ENCODE data around the gene TPM1. TPM values are rescaled to one million over a fixed set of nuclear protein-coding genes. Genes with fewer than 3 reads are reported as not detected.

Gene TPM1
- total RNA-seq, 6 experiments from 2014 or later = 1,264 to 1,620 (median 1,342) TPM

DNA sequence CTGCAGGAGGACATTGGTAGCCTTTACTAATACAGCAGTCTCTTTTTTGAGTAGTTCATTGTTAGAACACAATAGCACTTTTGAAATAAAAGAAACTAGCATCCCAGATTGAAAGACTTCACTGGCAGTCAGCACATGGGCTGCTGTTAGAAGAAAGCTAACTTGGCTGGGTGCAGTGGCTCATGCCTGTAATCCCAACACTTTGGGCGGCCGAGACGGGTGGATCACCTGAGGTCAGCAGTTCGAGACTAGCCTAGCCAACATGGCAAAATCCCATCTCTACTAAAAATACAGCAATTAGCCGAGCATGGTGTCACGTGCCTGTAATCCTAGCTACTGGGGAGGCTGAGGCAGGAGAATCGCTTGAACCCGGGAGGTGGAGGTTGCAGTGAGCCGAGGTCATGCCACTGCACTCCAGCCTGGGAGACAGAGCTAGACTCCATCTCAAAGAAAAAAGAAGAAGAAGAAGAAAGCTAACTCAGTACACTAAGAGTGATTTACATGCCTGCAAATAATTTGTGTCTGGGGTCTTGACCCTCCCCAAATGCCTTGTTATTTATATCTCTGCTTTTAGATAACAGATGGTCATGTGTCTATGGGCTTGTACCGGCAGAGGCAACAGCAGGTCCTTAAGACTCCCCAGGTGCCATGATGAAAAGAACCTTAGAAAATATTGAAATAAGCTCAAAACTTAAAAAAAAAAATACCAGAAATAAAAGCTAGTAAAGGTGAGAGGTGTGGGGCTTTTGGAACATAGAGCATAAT, 9.7 kb downstream of the TPM1 start:
- peaks cover 48% of the 10 kb centered on the region for H3K27me3 Mint-ChIP-seq (ENCODE audit: insufficient read depth)

DNA sequence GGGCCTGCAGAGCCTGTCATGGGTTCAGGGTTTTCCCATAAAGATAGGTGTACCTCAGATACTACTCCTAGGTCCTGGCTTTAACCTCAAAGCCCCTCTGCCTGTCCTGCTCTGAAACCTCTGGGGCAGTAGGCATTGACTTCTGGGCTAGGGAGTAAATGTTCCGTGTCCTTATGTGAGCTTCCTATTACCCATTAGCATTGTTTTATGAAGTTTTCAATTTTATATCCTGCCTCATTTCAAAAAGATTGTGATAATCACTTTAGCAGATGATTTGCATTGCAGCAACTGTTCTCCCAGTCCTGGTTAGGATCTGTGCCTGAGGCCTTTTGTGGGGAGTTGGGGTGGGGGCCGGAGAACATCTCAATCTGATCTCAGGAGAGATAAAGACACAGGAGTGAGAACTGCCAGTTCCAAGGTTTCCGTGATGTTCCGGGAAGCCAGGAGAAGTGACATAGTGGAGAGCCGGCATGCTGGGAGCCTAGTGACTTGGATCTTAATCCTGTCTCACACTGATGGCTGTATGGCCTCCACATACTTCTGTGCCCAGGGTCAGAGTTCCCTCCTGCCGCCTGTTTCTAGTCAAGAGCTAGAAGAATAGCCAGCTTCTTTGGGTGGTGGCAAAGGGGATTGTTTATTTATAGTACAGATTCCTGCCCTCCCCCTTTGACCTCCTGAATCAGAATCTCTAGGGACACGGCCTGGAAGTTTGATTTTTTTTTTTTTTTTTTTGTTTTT, 10.6 kb downstream of the TPM1 start:
- no peak for DNase-seq
- TF ChIP-seq, protein P1, sequence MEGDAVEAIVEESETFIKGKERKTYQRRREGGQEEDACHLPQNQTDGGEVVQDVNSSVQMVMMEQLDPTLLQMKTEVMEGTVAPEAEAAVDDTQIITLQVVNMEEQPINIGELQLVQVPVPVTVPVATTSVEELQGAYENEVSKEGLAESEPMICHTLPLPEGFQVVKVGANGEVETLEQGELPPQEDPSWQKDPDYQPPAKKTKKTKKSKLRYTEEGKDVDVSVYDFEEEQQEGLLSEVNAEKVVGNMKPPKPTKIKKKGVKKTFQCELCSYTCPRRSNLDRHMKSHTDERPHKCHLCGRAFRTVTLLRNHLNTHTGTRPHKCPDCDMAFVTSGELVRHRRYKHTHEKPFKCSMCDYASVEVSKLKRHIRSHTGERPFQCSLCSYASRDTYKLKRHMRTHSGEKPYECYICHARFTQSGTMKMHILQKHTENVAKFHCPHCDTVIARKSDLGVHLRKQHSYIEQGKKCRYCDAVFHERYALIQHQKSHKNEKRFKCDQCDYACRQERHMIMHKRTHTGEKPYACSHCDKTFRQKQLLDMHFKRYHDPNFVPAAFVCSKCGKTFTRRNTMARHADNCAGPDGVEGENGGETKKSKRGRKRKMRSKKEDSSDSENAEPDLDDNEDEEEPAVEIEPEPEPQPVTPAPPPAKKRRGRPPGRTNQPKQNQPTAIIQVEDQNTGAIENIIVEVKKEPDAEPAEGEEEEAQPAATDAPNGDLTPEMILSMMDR (IDR thresholded peaks at IDR 0.05) = no peak
- peaks cover 83% of the 10 kb centered on the region for H3K36me3 Mint-ChIP-seq (ENCODE audit: low read depth)
- peak overlapping the region; percentile 92 for H3K27ac Mint-ChIP-seq
- peaks cover 96% of the 10 kb centered on the region for H3K4me1 Mint-ChIP-seq (ENCODE audit: low read depth)
- peak overlapping the region; percentile 92 for H3K4me3 Mint-ChIP-seq
- peaks cover 42% of the 10 kb centered on the region for H3K27me3 Mint-ChIP-seq (ENCODE audit: insufficient read depth)
- H3K9me3 Mint-ChIP-seq = 0 out of 2 replicates have a peak, but pooled peaks cover 8% of the 10 kb centered on the region

More for the DNA sequence above, 9.7 kb downstream of the TPM1 start:
- peak overlapping the region; percentile 92 for H3K27ac Mint-ChIP-seq
- H3K4me1 Mint-ChIP-seq (ENCODE audit: low read depth) = peaks cover 95% of the 10 kb centered on the region
- DNase-seq = no peak
- 0 out of 2 replicates have a peak, but pooled peaks cover 8% of the 10 kb centered on the region for H3K9me3 Mint-ChIP-seq
- TF ChIP-seq, protein P1 (IDR thresholded peaks at IDR 0.05) = no peak
- H3K4me3 Mint-ChIP-seq = peak overlapping the region; percentile 92
- peaks cover 81% of the 10 kb centered on the region for H3K36me3 Mint-ChIP-seq (ENCODE audit: low read depth)

DNA sequence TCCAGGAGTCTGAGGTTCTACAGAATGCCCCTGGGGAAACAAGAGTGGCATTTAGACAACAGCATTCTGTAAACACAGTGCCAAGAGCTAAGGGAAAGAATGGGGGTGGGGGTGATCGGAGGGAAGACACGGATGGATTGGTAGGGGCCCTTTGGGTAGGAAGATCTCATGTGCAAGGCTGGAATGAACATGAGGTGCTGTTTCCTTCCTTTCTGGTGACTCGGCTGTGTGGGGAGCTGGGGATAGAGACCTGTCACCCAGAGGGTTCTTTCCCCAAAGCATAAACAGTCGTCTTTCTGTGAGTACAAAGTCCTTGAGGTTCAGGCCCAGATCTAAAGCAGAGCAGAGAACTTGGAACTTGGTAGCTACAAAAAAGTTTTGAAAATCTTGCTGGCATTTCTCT, 11.7 kb downstream of the TPM1 start:
- Mint-ChIP-seq H3K27me3 (ENCODE audit: insufficient read depth) (peaks cover 38% of the 10 kb centered on the region), H3K27ac (peak overlapping the region; percentile 92), H3K4me1 (ENCODE audit: low read depth) (peaks cover 96% of the 10 kb centered on the region), H3K4me3 (peak overlapping the region; percentile 92), H3K9me3 (0 out of 2 replicates have a peak, but pooled peaks cover 8% of the 10 kb centered on the region), H3K36me3 (ENCODE audit: low read depth) (peaks cover 87% of the 10 kb centered on the region)
- no peak for DNase-seq
- TF ChIP-seq, protein P1 (IDR thresholded peaks at IDR 0.05) = no peak

DNA sequence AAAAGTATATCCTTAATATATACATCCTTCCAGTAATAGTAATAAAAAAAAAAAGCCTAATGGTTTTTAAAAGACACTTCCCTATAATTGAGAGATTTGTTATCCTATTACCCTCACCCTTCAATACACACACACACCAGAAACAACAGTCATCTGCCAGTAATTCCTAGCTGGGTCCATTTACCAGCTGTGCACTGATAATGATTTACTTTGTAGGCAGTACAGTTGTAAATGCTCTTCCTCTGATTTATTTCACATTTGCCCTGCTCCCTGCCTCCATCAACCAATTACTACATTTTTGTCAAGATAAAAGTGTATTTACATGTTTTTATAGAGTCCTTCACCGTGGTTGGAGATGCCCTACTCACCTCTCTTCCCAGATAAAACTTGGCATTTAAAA, 12.4 kb downstream of the TPM1 start:
- DNase-seq = no peak
- TF ChIP-seq, protein P1 (IDR thresholded peaks at IDR 0.05) = no peak
- Mint-ChIP-seq H3K27me3 (ENCODE audit: insufficient read depth) (peaks cover 36% of the 10 kb centered on the region), H3K27ac (peak overlapping the region; percentile 92), H3K4me1 (ENCODE audit: low read depth) (peaks cover 96% of the 10 kb centered on the region), H3K4me3 (peak overlapping the region; percentile 92), H3K9me3 (0 out of 2 replicates have a peak, but pooled peaks cover 8% of the 10 kb centered on the region), H3K36me3 (ENCODE audit: low read depth) (peaks cover 84% of the 10 kb centered on the region)

DNA sequence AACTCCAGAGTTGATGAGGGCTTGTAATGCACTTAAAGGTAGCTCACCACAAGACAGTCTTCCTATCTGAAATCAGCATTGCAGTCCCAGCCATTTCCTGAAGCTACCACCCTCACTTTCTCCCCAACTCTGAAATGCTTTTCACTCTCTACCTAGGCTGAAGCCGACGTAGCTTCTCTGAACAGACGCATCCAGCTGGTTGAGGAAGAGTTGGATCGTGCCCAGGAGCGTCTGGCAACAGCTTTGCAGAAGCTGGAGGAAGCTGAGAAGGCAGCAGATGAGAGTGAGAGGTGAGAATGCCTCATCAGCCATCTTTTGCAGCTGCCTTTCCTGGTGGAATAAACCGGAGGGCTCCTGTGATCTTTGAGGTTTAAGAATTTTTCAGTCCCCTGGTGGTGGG, 14.3 kb downstream of the TPM1 start:
- no peak for DNase-seq
- TF ChIP-seq, protein P1 (IDR thresholded peaks at IDR 0.05) = no peak; the same call in 1 of the 2 replicates
- Mint-ChIP-seq H3K4me1 (ENCODE audit: low read depth) (peaks cover 96% of the 10 kb centered on the region), H3K36me3 (ENCODE audit: low read depth) (peaks cover 84% of the 10 kb centered on the region), H3K4me3 (peak overlapping the region; percentile 57), H3K27me3 (ENCODE audit: insufficient read depth) (peaks cover 42% of the 10 kb centered on the region), H3K27ac (peak overlapping the region; percentile 92), H3K9me3 (peaks cover 14% of the 10 kb centered on the region)
